Heart left ventricle (tissue), 13 donors: ENCODE measurements around the gene KCNJ12.
"Not testable (repeated sequence)": the region's sequence is repeated elsewhere in the genome, so short reads cannot be mapped to it uniquely, and the experiment has no call there.

ENCODE experiments used
- POLR2A ChIP-seq, 2 donors: fragments of 450-650 bp; IDR thresholded peaks; one replicate each; pipeline ENCODE4 v1.6.1; 2017; ENCODE audit warnings: antibody characterized with exemption in 2 of 2, mild to moderate bottlenecking in 2 of 2, moderate library complexity in 2 of 2
- TF ChIP-seq, protein P1 (sequence below), 12 donors: fragments of 200-600 bp; sonication (generic) in 4 of 12; IDR thresholded peaks; one replicate each; pipeline versions ENCODE4 v1.5.0 to v1.8.0; 2018 to 2022; ENCODE audit warnings: antibody characterized with exemption in 12 of 12, mild to moderate bottlenecking in 5 of 12
- donor health status: ischemic (EF 13 %, LVEDD 7.1; RV severe dilation, severe dysfunction).
- donor health status: DM: no; HTN: yes; CAD: no.
- donor health status: DM: no; HTN: no; CAD: no.
- donor health status: ischemic (EF 25% LVEDD 6.9; RV normal size, moderate dysfunction).
- donor health status: ischemic (EF 25% LVEDD 5.7; RV mildly dilated, moderate dysfunction).
- donor health status: ischemic (EF 35%, LVEDD 5.7; RV mildly dilated, moderate dysfunction).
- donor health status: nonischemic (EF 11% LVEDD 7.7; RV severe dilation, severe dysfunction).
- donor health status: DM: yes; HTN: yes; CAD: no.
- donor health status: PGD.
- donor health status: ischemic (EF 29% LVEDD 5.4; RV normal size, mild dysfunction).
- donor health status: nonischemic (EF 23%, LVEDD 6.1; RV moderate dilation, normal function).

- TF ChIP-seq POLR2A (IDR thresholded peaks at IDR 0.05): not testable (repeated sequence)
- TF ChIP-seq, protein P1, sequence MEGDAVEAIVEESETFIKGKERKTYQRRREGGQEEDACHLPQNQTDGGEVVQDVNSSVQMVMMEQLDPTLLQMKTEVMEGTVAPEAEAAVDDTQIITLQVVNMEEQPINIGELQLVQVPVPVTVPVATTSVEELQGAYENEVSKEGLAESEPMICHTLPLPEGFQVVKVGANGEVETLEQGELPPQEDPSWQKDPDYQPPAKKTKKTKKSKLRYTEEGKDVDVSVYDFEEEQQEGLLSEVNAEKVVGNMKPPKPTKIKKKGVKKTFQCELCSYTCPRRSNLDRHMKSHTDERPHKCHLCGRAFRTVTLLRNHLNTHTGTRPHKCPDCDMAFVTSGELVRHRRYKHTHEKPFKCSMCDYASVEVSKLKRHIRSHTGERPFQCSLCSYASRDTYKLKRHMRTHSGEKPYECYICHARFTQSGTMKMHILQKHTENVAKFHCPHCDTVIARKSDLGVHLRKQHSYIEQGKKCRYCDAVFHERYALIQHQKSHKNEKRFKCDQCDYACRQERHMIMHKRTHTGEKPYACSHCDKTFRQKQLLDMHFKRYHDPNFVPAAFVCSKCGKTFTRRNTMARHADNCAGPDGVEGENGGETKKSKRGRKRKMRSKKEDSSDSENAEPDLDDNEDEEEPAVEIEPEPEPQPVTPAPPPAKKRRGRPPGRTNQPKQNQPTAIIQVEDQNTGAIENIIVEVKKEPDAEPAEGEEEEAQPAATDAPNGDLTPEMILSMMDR (IDR thresholded peaks at IDR 0.05): not testable (repeated sequence)
Measured at GRCh38 chr17:21408224-21408623, 32.1 kb downstream of the KCNJ12 start.
